GM13977 (cell line): Measurements from ENCODE around the gene CLEC1B.

ENCODE experiments used
- DNase-seq: peaks from one replicate; pipeline ENCODE4 v3.0.0; 2012; ENCODE audit warnings: low spot score
- CTCF ChIP-seq: IDR thresholded peaks from 2 replicates; pipeline ENCODE4 v1.5.1; 2012; ENCODE audit warnings: mild to moderate bottlenecking, control low read depth; ENCODE audit not compliant: insufficient read depth; ENCODE audit errors: extremely low read depth, missing control alignments
- in situ Hi-C: fragments of 300-500 bp; cut with MboI; formaldehyde crosslinking; loops from one replicate; pipeline ENCODE4 v1.12.0; 2022; ENCODE audit warnings: low sequenced_read_pairs, low pct_unique_long_range_greater_than_20kb, mixed read lengths, inconsistent platforms; ENCODE audit not compliant: unreplicated experiment

The CLEC1B gene

GRCh38 chr12:9999016-9999415 is at the start of gene CLEC1B:
Gene CLEC1B, minus strand, starts transcription at chr12:9999121. Its CDS starts 21 bp downstream, at chr12:9999100.
- TF ChIP-seq CTCF = no peak
- in situ Hi-C loops = no loop called here
- DNase-seq = no peak

GRCh38 chr12:10048526-10048925 is 49.6 kb upstream of the CLEC1B start:
- no peak for DNase-seq
- no peak for TF ChIP-seq CTCF
- in situ Hi-C loops = loop anchor here (25.0 kb wide), 1 partner anchor 89 kb away; the partner anchor contains the start of gene CLEC7A

- no peak for DNase-seq
- in situ Hi-C loops = loop anchor here (25.0 kb wide), 1 partner anchor 95 kb away; the partner anchor contains the start of gene CLEC7A
- TF ChIP-seq CTCF = no peak
Observed at GRCh38 chr12:10042167-10042566, 43.2 kb upstream of the CLEC1B start.

GRCh38 chr12:10033783-10034545 is 35.0 kb upstream of the CLEC1B start:
- peak; percentile 32 for DNase-seq
- peak; percentile 49 for TF ChIP-seq CTCF
- in situ Hi-C loops = loop anchor here (25.0 kb wide), 1 partner anchor 103 kb away; the partner anchor contains the start of gene CLEC7A

- no peak for DNase-seq
- TF ChIP-seq CTCF = no peak
- in situ Hi-C loops = loop anchor here (25.0 kb wide), 1 partner anchor 106 kb away; the partner anchor contains the start of gene CLEC7A
Observed at GRCh38 chr12:10031771-10032175, 32.9 kb upstream of the CLEC1B start.

GRCh38 chr12:10031321-10031720 is 32.4 kb upstream of the CLEC1B start:
- in situ Hi-C loops = loop anchor here (25.0 kb wide), 1 partner anchor 106 kb away; the partner anchor contains the start of gene CLEC7A
- DNase-seq = no peak
- TF ChIP-seq CTCF = no peak
